SU-DHL-6 (cell line): ENCODE results near the gene RNF220.

Experiments
- H2AFZ ChIP-seq: fragments of 200-600 bp; sonication (generic); 2 replicates; pipeline ENCODE4 v1.6.1; 2014; ENCODE audit warnings: low read depth, mild to moderate bottlenecking, moderate library complexity, mixed read lengths, antibody characterized with exemption, low read length; ENCODE audit not compliant: severe bottlenecking
- H3F3A ChIP-seq: fragments of 200-600 bp; shearing (Covaris generic); 2 replicates; pipeline ENCODE4 v1.6.0; 2016; ENCODE audit warnings: antibody characterized with exemption, mild to moderate bottlenecking; ENCODE audit not compliant: insufficient read depth
- H3K27ac ChIP-seq: fragments of 200-600 bp; sonication (generic); 2 replicates; pipeline ENCODE4 v1.5.1; 2016; ENCODE audit warnings: low read depth, mild to moderate bottlenecking, low read length, moderate library complexity, mixed read lengths
- H3K27me3 ChIP-seq: fragments of 200-600 bp; sonication (generic), shearing (Covaris generic); 2 replicates; pipeline ENCODE4 v1.6.0; 2014; ENCODE audit warnings: mild to moderate bottlenecking, low read length
- H3K36me3 ChIP-seq: fragments of 200-600 bp; sonication (generic); 2 replicates; pipeline ENCODE4 v1.6.1; 2014; ENCODE audit warnings: mild to moderate bottlenecking, low read length, mixed read lengths
- H3K4me2 ChIP-seq: fragments of 300-600, 200-600 bp; shearing (Covaris generic), sonication (generic); 2 replicates; pipeline ENCODE4 v1.6.0; 2014; ENCODE audit warnings: low read length, low read depth, mild to moderate bottlenecking; ENCODE audit not compliant: poor library complexity, severe bottlenecking
- H3K4me3 ChIP-seq: fragments of 200-600 bp; sonication (generic); 2 replicates; pipeline ENCODE4 v1.5.1; 2014; ENCODE audit warnings: antibody characterized with exemption, low read length, mild to moderate bottlenecking, mixed read lengths; ENCODE audit not compliant: insufficient read depth, poor library complexity, severe bottlenecking
- H3K79me2 ChIP-seq: fragments of 200-600 bp; sonication (generic); 2 replicates; pipeline ENCODE4 v1.6.1; 2014; ENCODE audit warnings: mild to moderate bottlenecking, low read length, moderate library complexity; ENCODE audit not compliant: insufficient read depth
- H3K9ac ChIP-seq: fragments of 200-600 bp; sonication (generic); 2 replicates; pipeline ENCODE4 v1.7.0; 2014; ENCODE audit warnings: mild to moderate bottlenecking, low read length
- H3K9me2 ChIP-seq: fragments of 200-600 bp; sonication (generic); replicated peaks from 2 replicates; pipeline ENCODE4 v1.6.1; 2014; ENCODE audit warnings: low read length; ENCODE audit not compliant: insufficient read depth
- H3K9me3 ChIP-seq: fragments of 200-600 bp; sonication (generic); 2 replicates; pipeline ENCODE4 v1.6.1; 2014; ENCODE audit warnings: low read length, mixed read lengths; ENCODE audit not compliant: insufficient read depth
- H4K20me1 ChIP-seq: fragments of 200-600 bp; sonication (generic); 2 replicates; pipeline ENCODE4 v1.6.1; 2014; ENCODE audit warnings: low read depth, mild to moderate bottlenecking, antibody characterized with exemption, low read length, moderate library complexity, mixed read lengths
- EZH2phosphoT487 ChIP-seq: fragments of 200-600 bp; sonication (generic), shearing (Covaris generic); conservative IDR thresholded peaks from 2 replicates; pipeline ENCODE4 v1.6.1; 2018; ENCODE audit warnings: mild to moderate bottlenecking, antibody characterized with exemption, low read length, moderate library complexity, mixed read lengths
- TF ChIP-seq, protein P1 (sequence below): fragments of 200-600 bp; sonication (generic); IDR thresholded peaks from one replicate; pipeline ENCODE4 v1.5.1; 2017; ENCODE audit warnings: antibody characterized with exemption, mild to moderate bottlenecking, low read length, moderate library complexity; ENCODE audit not compliant: insufficient read depth, poor library complexity, severe bottlenecking

The RNF220 gene

GRCh38 chr1:44409757-44410156 is 4.7 kb downstream of the RNF220 start:
- no peaks in the 10 kb centered on the region for H3K9me3 ChIP-seq

DNA sequence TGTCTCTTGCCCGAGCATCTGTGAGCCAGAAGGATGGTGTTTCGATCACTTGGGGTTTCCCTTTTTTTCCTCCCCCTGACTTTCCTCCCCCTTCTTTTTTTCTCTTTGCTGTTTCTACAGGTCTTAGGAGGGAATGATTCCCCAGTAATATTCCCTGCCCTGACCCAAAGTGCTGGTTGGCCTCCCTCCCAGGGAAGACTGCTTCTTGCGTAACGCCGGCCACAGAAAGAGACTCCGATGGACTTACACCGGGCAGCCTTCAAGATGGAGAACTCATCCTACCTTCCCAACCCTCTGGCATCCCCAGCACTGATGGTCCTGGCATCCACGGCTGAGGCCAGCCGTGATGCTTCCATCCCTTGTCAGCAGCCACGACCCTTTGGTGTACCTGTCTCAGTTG is 6.8 kb downstream of the RNF220 start:
- H4K20me1 ChIP-seq, result no peaks in the 10 kb centered on the region
- H3K27ac ChIP-seq, result no peak overlapping the region
- no peak overlapping the region for H2AFZ ChIP-seq
- TF ChIP-seq EZH2phosphoT487, result no peak
- TF ChIP-seq, protein P1, sequence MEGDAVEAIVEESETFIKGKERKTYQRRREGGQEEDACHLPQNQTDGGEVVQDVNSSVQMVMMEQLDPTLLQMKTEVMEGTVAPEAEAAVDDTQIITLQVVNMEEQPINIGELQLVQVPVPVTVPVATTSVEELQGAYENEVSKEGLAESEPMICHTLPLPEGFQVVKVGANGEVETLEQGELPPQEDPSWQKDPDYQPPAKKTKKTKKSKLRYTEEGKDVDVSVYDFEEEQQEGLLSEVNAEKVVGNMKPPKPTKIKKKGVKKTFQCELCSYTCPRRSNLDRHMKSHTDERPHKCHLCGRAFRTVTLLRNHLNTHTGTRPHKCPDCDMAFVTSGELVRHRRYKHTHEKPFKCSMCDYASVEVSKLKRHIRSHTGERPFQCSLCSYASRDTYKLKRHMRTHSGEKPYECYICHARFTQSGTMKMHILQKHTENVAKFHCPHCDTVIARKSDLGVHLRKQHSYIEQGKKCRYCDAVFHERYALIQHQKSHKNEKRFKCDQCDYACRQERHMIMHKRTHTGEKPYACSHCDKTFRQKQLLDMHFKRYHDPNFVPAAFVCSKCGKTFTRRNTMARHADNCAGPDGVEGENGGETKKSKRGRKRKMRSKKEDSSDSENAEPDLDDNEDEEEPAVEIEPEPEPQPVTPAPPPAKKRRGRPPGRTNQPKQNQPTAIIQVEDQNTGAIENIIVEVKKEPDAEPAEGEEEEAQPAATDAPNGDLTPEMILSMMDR, result no peak
- H3F3A ChIP-seq, result no peaks in the 10 kb centered on the region
- H3K9ac ChIP-seq, result no peak overlapping the region
- H3K79me2 ChIP-seq, result no peaks in the 10 kb centered on the region
- H3K4me3 ChIP-seq, result no peak overlapping the region
- H3K9me3 ChIP-seq, result no peaks in the 10 kb centered on the region
- no peak overlapping the region for H3K4me2 ChIP-seq
- no peaks in the 10 kb centered on the region for H3K27me3 ChIP-seq
- no peaks in the 10 kb centered on the region for H3K36me3 ChIP-seq
- no peaks in the 10 kb centered on the region for H3K9me2 ChIP-seq

More at GRCh38 chr1:44409757-44410156, 4.7 kb downstream of the RNF220 start:
- H3K36me3 ChIP-seq, result no peaks in the 10 kb centered on the region
- no peak overlapping the region for H2AFZ ChIP-seq
- H4K20me1 ChIP-seq, result no peaks in the 10 kb centered on the region
- TF ChIP-seq, protein P1, result no peak
- TF ChIP-seq EZH2phosphoT487, result no peak
- no peaks in the 10 kb centered on the region for H3F3A ChIP-seq
- no peaks in the 10 kb centered on the region for H3K79me2 ChIP-seq
- H3K9ac ChIP-seq, result no peak overlapping the region
- H3K27ac ChIP-seq, result no peak overlapping the region
- H3K4me2 ChIP-seq, result no peak overlapping the region
- H3K9me2 ChIP-seq, result no peaks in the 10 kb centered on the region
- no peaks in the 10 kb centered on the region for H3K27me3 ChIP-seq
- no peak overlapping the region for H3K4me3 ChIP-seq

GRCh38 chr1:44412601-44413000 is 7.5 kb downstream of the RNF220 start:
- H3F3A ChIP-seq, result no peaks in the 10 kb centered on the region
- H3K27ac ChIP-seq, result no peak overlapping the region
- H3K9me2 ChIP-seq, result no peaks in the 10 kb centered on the region
- no peak for TF ChIP-seq EZH2phosphoT487
- TF ChIP-seq, protein P1, result no peak
- H3K9me3 ChIP-seq, result no peaks in the 10 kb centered on the region
- no peak overlapping the region for H3K4me3 ChIP-seq
- H3K36me3 ChIP-seq, result no peaks in the 10 kb centered on the region
- H3K4me2 ChIP-seq, result no peak overlapping the region
- no peaks in the 10 kb centered on the region for H4K20me1 ChIP-seq
- H3K27me3 ChIP-seq, result no peaks in the 10 kb centered on the region
- H3K9ac ChIP-seq, result no peak overlapping the region
- H2AFZ ChIP-seq, result no peak overlapping the region
- H3K79me2 ChIP-seq, result no peaks in the 10 kb centered on the region
